ENCODE results near the gene SLC6A9.

Gene SLC6A9

GRCh38 chr1:43976045-43976444 is 55.2 kb downstream of the SLC6A9 start:
- DNase-seq (ENCODE audit: low spot score in 2 of 2) (no peak), ATAC-seq (ENCODE audit: low read depth) (no peak)
- H3K27me3 Mint-ChIP-seq, result no peaks in the 10 kb centered on the region
- peak overlapping the region; percentile 91 for H3K27ac Mint-ChIP-seq
- H3K9me3 Mint-ChIP-seq, result no peaks in the 10 kb centered on the region
- peak overlapping the region; percentile 96 for H3K4me3 Mint-ChIP-seq
- H3K36me3 Mint-ChIP-seq, result peaks cover 19% of the 10 kb centered on the region
- peaks cover 46% of the 10 kb centered on the region for H3K4me1 Mint-ChIP-seq

- ATAC-seq (ENCODE audit: low read depth) (peak; percentile 23), DNase-seq (ENCODE audit: low spot score in 2 of 2) (no peak)
- Mint-ChIP-seq H3K4me1 (peaks cover 47% of the 10 kb centered on the region), H3K4me3 (peak overlapping the region; percentile 96), H3K27me3 (no peaks in the 10 kb centered on the region), H3K27ac (peak overlapping the region; percentile 91), H3K9me3 (no peaks in the 10 kb centered on the region), H3K36me3 (peaks cover 19% of the 10 kb centered on the region)
These were observed 55.9 kb downstream of the SLC6A9 start for GRCh38 chr1:43975249-43975961.

GRCh38 chr1:43974443-43975248 is 56.6 kb downstream of the SLC6A9 start, which contains the start of gene ATP6V0B:
TSS of gene ATP6V0B (plus strand) at chr1:43974960. CDS start at chr1:43975041, 81 bp downstream.
- Mint-ChIP-seq H3K4me1 (peaks cover 48% of the 10 kb centered on the region), H3K9me3 (no peaks in the 10 kb centered on the region), H3K36me3 (peaks cover 19% of the 10 kb centered on the region), H3K27me3 (no peaks in the 10 kb centered on the region), H3K27ac (peak within 1 kb of the TSS; percentile 91), H3K4me3 (peak within 1 kb of the TSS; percentile 96)
- ATAC-seq (ENCODE audit: low read depth) (peak; percentile 76), DNase-seq (ENCODE audit: low spot score in 2 of 2) (peak; percentile 85 to 86)

- Mint-ChIP-seq H3K36me3 (peaks cover 19% of the 10 kb centered on the region), H3K9me3 (no peaks in the 10 kb centered on the region), H3K4me3 (peak overlapping the region; percentile 96), H3K27ac (peak overlapping the region; percentile 91), H3K4me1 (peaks cover 53% of the 10 kb centered on the region), H3K27me3 (no peaks in the 10 kb centered on the region)
- DNase-seq (ENCODE audit: low spot score in 2 of 2) (no peak), ATAC-seq (ENCODE audit: low read depth) (no peak)
These were observed 57.2 kb downstream of the SLC6A9 start for GRCh38 chr1:43973981-43974442.

- H3K27ac Mint-ChIP-seq, result no peak overlapping the region
- no peak for ATAC-seq (ENCODE audit: low read depth)
- DNase-seq (ENCODE audit: low spot score in 2 of 2), result no peak
- H3K27me3 Mint-ChIP-seq, result no peaks in the 10 kb centered on the region
- H3K4me1 Mint-ChIP-seq, result peaks cover 31% of the 10 kb centered on the region
- H3K9me3 Mint-ChIP-seq, result no peaks in the 10 kb centered on the region
- H3K4me3 Mint-ChIP-seq, result peak overlapping the region; percentile 96
- peaks cover 3% of the 10 kb centered on the region for H3K36me3 Mint-ChIP-seq
These were observed 59.8 kb downstream of the SLC6A9 start for GRCh38 chr1:43971336-43971980.

GRCh38 chr1:43970911-43971310 is 60.4 kb downstream of the SLC6A9 start:
- Mint-ChIP-seq H3K36me3 (no peaks in the 10 kb centered on the region), H3K4me3 (peak overlapping the region; percentile 96), H3K9me3 (no peaks in the 10 kb centered on the region), H3K4me1 (peaks cover 27% of the 10 kb centered on the region), H3K27me3 (no peaks in the 10 kb centered on the region), H3K27ac (no peak overlapping the region)
- ATAC-seq (ENCODE audit: low read depth) (no peak), DNase-seq (ENCODE audit: low spot score in 2 of 2) (no peak)

- ATAC-seq (ENCODE audit: low read depth) (no peak), DNase-seq (ENCODE audit: low spot score in 2 of 2) (no peak)
- Mint-ChIP-seq H3K4me1 (peaks cover 23% of the 10 kb centered on the region), H3K36me3 (no peaks in the 10 kb centered on the region), H3K27ac (no peak overlapping the region), H3K27me3 (no peaks in the 10 kb centered on the region), H3K9me3 (no peaks in the 10 kb centered on the region), H3K4me3 (peak overlapping the region; percentile 96)
These were observed 60.8 kb downstream of the SLC6A9 start for GRCh38 chr1:43970502-43970901.

GRCh38 chr1:43969746-43970466 is 61.4 kb downstream of the SLC6A9 start, which contains the start of gene DPH2:
TSS of gene DPH2 (plus strand) at chr1:43970010. CDS start at chr1:43970176, 166 bp downstream.
- peak; percentile 80 to 85 for DNase-seq (ENCODE audit: low spot score in 2 of 2)
- Mint-ChIP-seq H3K4me1 (peaks cover 23% of the 10 kb centered on the region), H3K4me3 (peak within 1 kb of the TSS; percentile 96), H3K27me3 (no peaks in the 10 kb centered on the region), H3K36me3 (no peaks in the 10 kb centered on the region), H3K27ac (peak within 1 kb of the TSS; percentile 49), H3K9me3 (no peaks in the 10 kb centered on the region)
- ATAC-seq (ENCODE audit: low read depth), result peak; percentile 83

GRCh38 chr1:43969416-43969745 is 61.9 kb downstream of the SLC6A9 start:
- H3K4me1 Mint-ChIP-seq, result peaks cover 23% of the 10 kb centered on the region
- H3K27me3 Mint-ChIP-seq, result no peaks in the 10 kb centered on the region
- H3K36me3 Mint-ChIP-seq, result no peaks in the 10 kb centered on the region
- H3K4me3 Mint-ChIP-seq, result peak overlapping the region; percentile 96
- H3K27ac Mint-ChIP-seq, result no peak overlapping the region
- H3K9me3 Mint-ChIP-seq, result no peaks in the 10 kb centered on the region
- no peak for ATAC-seq (ENCODE audit: low read depth)
- no peak for DNase-seq (ENCODE audit: low spot score in 2 of 2)

- H3K9me3 Mint-ChIP-seq, result no peaks in the 10 kb centered on the region
- no peak overlapping the region for H3K27ac Mint-ChIP-seq
- DNase-seq (ENCODE audit: low spot score in 2 of 2) (no peak), ATAC-seq (ENCODE audit: low read depth) (no peak)
- no peaks in the 10 kb centered on the region for H3K36me3 Mint-ChIP-seq
- peaks cover 15% of the 10 kb centered on the region for H3K4me1 Mint-ChIP-seq
- H3K27me3 Mint-ChIP-seq, result no peaks in the 10 kb centered on the region
- no peak overlapping the region for H3K4me3 Mint-ChIP-seq
These were observed 62.8 kb downstream of the SLC6A9 start for GRCh38 chr1:43968348-43968948.

GRCh38 chr1:43965316-43965715 is 65.9 kb downstream of the SLC6A9 start:
- Mint-ChIP-seq H3K4me3 (no peak overlapping the region), H3K4me1 (peaks cover 8% of the 10 kb centered on the region), H3K36me3 (peaks cover 7% of the 10 kb centered on the region), H3K9me3 (no peaks in the 10 kb centered on the region), H3K27ac (no peak overlapping the region), H3K27me3 (no peaks in the 10 kb centered on the region)
- DNase-seq (ENCODE audit: low spot score in 2 of 2) (no peak), ATAC-seq (ENCODE audit: low read depth) (no peak)

GRCh38 chr1:43963890-43964289 is 67.4 kb downstream of the SLC6A9 start:
- Mint-ChIP-seq H3K36me3 (peaks cover 10% of the 10 kb centered on the region), H3K4me1 (no peaks in the 10 kb centered on the region), H3K9me3 (no peaks in the 10 kb centered on the region), H3K27ac (no peak overlapping the region), H3K27me3 (no peaks in the 10 kb centered on the region), H3K4me3 (no peak overlapping the region)
- ATAC-seq (ENCODE audit: low read depth), result no peak
- no peak for DNase-seq (ENCODE audit: low spot score in 2 of 2)

GRCh38 chr1:43963006-43963405 is 68.3 kb downstream of the SLC6A9 start:
- Mint-ChIP-seq H3K4me1 (no peaks in the 10 kb centered on the region), H3K4me3 (no peak overlapping the region)

More at GRCh38 chr1:43963006-43963405, 68.3 kb downstream of the SLC6A9 start:
- Mint-ChIP-seq H3K27me3 (no peaks in the 10 kb centered on the region), H3K9me3 (no peaks in the 10 kb centered on the region), H3K27ac (no peak overlapping the region), H3K36me3 (peaks cover 12% of the 10 kb centered on the region)
- no peak for ATAC-seq (ENCODE audit: low read depth)
- DNase-seq (ENCODE audit: low spot score in 2 of 2), result no peak

Measured in memory B cell (primary cell).